ENCODE results near the gene FAM170B.

GRCh38 chr10:49158404-49158803 lies 24.6 kb upstream of the FAM170B start:
- TF ChIP-seq POLR2A (IDR thresholded peaks at IDR 0.05; ENCODE audit: low read depth) = no peak
- TF ChIP-seq CTCF (IDR thresholded peaks at IDR 0.05) = no peak
- TF ChIP-seq POLR2AphosphoS5 (IDR thresholded peaks at IDR 0.05) = no peak
- no peak for TF ChIP-seq EP300 (IDR thresholded peaks at IDR 0.05)

All from esophagus muscularis mucosa (tissue), 4 donors.